Activated naive CD8-positive, alpha-beta T cell treated with anti-CD3 and anti-CD28 coated beads, Interleukin-2, amount 50 U/mL, for 24 hours (primary cell): ENCODE data around the gene CTXN3.

Experiments
- ATAC-seq: fragments of 150-1000 bp; cut with Tn5 transposase; one replicate; pipeline ENCODE4 v1.10.0; 2021
- DNase-seq: peaks from one replicate; pipeline ENCODE4 v3.0.0; 2021
- H3K27ac Mint-ChIP-seq: one replicate; pipeline ENCODE4 v1.8.0; 2021; ENCODE audit warnings: mild to moderate bottlenecking, mixed read lengths
- H3K27me3 Mint-ChIP-seq: one replicate; pipeline ENCODE4 v1.8.0; 2021; ENCODE audit warnings: mixed read lengths
- H3K36me3 Mint-ChIP-seq: one replicate; pipeline ENCODE4 v1.8.0; 2021; ENCODE audit warnings: low read depth, mixed read lengths
- H3K4me1 Mint-ChIP-seq: one replicate; pipeline ENCODE4 v1.8.0; 2021; ENCODE audit warnings: mixed read lengths
- H3K4me3 Mint-ChIP-seq: one replicate; pipeline ENCODE4 v1.8.0; 2021; ENCODE audit warnings: mild to moderate bottlenecking, moderate library complexity, mixed read lengths
- H3K9me3 Mint-ChIP-seq: one replicate; pipeline ENCODE4 v1.8.0; 2021; ENCODE audit warnings: mixed read lengths

Gene CTXN3

DNA sequence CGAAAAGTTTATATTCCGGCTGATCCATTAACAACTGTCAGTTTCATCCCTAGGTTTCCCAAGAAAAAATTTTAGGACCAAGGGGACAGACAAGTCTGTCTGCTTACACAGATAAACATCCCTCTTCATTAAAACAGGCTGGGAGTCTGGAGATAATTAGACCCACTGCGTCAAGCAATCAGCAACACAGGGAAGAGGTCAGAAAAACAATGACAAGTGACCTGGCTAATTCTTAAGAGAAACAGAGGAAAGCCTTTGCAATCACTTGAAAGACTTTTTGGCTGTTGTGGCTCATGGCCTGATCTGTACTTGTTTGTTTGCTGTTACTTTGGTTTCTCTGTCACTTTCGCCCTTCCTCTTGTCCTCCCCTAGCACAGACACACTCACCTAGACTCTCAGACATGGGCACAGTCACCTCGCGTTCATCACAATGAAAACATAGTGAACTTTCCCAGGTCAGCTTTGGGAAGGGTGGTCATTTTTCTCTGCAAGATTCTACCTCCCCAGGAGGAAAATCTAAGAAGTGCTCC, 51.4 kb downstream of the CTXN3 start:
- DNase-seq = no peak
- H3K27ac Mint-ChIP-seq = no peak overlapping the region
- no peaks in the 10 kb centered on the region for H3K9me3 Mint-ChIP-seq
- no peak overlapping the region for H3K4me3 Mint-ChIP-seq
- peaks cover 4% of the 10 kb centered on the region for H3K27me3 Mint-ChIP-seq
- ATAC-seq = no peak
- no peaks in the 10 kb centered on the region for H3K36me3 Mint-ChIP-seq
- H3K4me1 Mint-ChIP-seq = no peaks in the 10 kb centered on the region

DNA sequence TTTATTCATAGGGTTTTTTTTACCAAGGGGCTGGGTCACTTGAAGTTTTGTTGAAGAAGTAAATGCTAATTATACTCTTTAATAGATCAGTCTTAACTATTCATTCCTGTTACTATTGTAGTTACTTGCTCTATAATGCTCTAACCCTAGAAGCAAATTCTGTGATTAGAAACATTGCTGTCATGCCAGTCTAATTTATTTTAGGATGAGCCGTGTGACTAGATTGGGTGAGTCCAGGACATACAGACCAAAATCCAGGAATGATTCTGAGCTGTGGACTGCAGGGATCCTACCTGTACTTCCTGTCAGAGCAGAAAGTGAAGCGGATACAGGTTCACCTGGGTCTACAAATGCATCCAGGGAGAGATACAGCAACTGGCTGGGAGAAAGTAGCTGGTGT, 53.6 kb downstream of the CTXN3 start:
- DNase-seq (no peak), ATAC-seq (no peak)
- Mint-ChIP-seq H3K36me3 (no peaks in the 10 kb centered on the region), H3K27ac (no peak overlapping the region), H3K9me3 (no peaks in the 10 kb centered on the region), H3K4me3 (no peak overlapping the region), H3K4me1 (no peaks in the 10 kb centered on the region), H3K27me3 (peaks cover 4% of the 10 kb centered on the region)

DNA sequence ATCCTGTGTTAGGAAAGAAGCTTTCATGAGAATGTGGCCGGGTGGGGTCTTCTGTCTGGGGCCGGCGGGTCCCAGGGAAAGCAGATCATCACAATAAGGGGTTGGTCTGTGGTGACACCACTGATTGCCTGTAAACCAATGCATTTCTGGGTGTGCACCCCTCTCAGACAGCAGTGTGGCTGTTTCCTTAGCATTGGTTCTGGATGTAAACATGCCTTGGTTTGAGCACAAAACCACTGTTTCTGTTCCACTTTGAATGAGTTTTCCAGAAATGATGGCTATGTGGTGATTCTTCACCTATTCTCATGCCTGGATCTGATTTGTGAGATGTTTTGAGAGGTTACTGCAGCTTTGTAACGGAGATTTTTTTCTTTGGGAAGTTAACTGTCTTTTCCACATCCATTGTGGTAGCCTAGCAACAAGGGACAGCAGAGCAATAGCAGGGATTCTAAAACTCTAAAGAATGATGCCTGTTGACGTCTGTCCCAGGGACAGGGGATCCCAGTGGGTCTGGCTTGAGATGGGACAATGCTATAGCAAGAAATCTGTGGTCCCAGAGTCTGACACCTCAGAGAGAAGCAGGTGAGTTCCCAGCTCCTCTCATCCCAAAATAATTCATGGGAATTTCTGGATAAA, 54.2 kb downstream of the CTXN3 start, which contains the start of gene CCDC192:
Gene CCDC192 (plus strand): TSS at position 466 of the 636 bp plus-strand sequence. CDS start 55 bp downstream, at position 521.
- H3K4me3 Mint-ChIP-seq = no peak within 1 kb of the TSS
- DNase-seq = no peak
- ATAC-seq = no peak
- H3K9me3 Mint-ChIP-seq = no peaks in the 10 kb centered on the region
- no peaks in the 10 kb centered on the region for H3K4me1 Mint-ChIP-seq
- H3K27ac Mint-ChIP-seq = no peak within 1 kb of the TSS
- H3K36me3 Mint-ChIP-seq = no peaks in the 10 kb centered on the region
- H3K27me3 Mint-ChIP-seq = peaks cover 4% of the 10 kb centered on the region

DNA sequence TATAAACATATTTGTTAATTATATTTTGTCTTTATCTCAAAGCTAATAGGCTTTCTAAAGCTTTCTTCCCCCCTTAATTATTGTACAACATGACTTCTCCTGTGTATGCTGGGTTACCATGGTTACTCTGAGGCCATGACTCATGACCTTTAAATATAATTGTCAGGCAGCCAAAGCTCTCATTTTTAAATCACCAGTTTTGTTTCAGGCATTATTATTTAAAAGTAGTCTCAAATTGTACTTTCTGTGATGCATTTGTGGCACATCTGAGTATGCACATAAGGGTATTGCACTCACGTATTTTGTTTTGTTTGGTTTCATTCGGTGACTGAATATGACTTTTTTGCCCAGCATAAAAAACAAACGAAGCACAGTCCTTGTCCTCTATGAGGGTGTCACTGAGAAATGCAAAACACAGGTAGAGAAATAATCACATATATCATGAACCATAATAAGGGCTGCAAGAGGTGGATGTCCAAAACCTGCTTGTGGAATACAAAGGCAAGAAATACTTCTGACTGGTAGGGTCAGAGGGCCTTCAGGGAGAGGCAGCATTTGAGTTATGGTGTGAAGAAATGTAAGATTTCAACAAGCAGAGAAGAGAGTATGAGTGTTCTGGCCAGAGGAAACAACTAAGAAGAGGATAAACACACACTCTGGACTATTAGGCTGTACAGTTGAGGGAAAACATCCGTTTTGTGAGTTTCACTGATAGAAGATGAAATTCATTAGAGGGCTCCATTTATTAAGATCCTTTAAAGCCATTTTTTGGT, 56.4 kb downstream of the CTXN3 start:
- Mint-ChIP-seq H3K9me3 (no peaks in the 10 kb centered on the region), H3K4me1 (no peaks in the 10 kb centered on the region), H3K4me3 (no peak overlapping the region), H3K27ac (no peak overlapping the region), H3K27me3 (peaks cover 4% of the 10 kb centered on the region), H3K36me3 (no peaks in the 10 kb centered on the region)
- DNase-seq (no peak), ATAC-seq (peak; percentile 20)

DNA sequence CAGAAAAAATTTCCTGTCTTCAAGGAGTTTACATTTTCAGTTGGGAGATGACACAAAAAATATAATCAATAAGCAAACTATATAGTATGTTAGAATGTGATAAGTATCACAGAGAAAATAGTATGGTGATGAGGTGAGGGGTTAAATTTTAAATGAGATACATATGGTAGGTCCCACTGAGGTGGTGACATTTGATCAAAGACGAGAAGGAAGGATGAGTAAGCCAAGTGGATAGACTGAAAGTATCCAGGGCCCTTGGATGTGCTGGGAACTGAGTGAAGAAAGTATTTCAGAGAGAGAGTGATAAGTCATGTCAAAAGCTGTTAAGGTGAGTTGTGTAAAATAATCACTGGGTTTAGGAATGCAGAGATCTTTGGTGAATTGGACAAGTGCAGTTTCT, 57.8 kb downstream of the CTXN3 start:
- no peak for DNase-seq
- no peaks in the 10 kb centered on the region for H3K4me1 Mint-ChIP-seq
- peaks cover 4% of the 10 kb centered on the region for H3K27me3 Mint-ChIP-seq
- no peaks in the 10 kb centered on the region for H3K9me3 Mint-ChIP-seq
- H3K4me3 Mint-ChIP-seq = no peak overlapping the region
- H3K27ac Mint-ChIP-seq = no peak overlapping the region
- H3K36me3 Mint-ChIP-seq = no peaks in the 10 kb centered on the region
- no peak for ATAC-seq

DNA sequence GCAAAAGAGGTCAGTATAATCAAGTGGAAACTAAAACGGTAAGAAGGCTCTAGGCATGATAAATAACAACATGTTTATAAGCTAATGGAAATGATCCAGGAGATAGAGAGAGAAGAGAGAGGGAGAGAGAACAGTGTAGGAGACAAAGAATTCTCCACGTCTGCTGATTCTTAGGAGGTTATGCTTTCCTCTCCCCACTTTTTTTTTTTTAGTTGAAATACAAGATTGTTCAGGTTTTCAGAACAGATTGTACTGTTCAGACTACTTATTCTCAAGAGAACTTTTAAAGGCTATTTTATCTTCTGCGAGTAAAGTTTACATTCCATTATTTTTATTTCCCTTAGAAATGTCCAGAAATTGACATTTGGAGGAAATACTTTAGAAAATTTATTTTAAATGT, 58.3 kb downstream of the CTXN3 start:
- Mint-ChIP-seq H3K9me3 (no peaks in the 10 kb centered on the region), H3K27me3 (peaks cover 4% of the 10 kb centered on the region), H3K4me3 (no peak overlapping the region), H3K27ac (no peak overlapping the region), H3K4me1 (no peaks in the 10 kb centered on the region), H3K36me3 (no peaks in the 10 kb centered on the region)
- ATAC-seq (no peak), DNase-seq (no peak)
